ENCODE measurements around the gene NPAS4.

Gene NPAS4

DNA sequence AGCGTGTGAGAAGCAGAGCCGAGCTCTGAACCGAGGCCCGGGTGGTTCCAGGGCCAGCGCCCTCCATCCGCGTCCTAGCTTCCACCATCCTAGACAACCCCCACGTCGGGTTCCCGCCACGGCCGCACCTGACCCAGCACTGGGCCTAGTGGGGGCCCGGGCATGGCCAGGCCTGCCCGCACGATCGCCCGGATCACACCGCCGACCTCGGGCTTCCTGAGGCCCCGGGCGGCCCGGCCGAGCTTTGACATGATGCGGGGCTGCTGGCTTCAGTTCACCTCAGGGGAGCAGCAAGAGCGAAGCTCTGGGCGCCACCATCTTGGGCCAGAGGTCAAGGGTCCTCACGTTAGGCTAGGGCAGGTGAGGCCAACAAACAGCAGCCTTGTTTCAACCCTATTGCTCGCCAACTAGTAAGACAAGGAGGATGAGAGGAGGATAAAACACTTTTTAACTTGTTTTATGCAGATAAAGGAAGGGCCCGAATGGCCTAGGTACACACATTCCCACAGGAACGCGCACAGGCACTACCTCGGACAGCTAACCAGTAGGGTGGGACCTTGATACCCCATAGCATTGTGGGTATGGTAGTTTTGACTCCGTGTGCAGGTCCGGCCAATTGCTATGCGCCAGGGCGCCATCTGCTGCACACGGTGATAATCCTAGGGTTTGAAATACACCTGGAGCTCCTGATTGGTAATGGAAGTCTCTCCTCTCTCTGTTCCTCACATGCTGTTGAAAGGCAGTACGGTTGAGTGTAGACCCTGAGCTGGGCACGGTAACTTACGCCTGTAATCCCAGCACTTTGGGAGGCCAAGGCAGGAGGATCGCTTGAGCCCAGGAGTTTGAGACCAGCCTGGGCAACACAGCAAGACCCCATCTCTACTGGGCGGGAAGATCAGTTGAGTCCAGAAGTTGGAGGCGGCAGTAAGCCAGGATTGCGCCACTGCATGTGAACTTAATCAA is 17.9 kb downstream of the NPAS4 start, which contains the start of gene MRPL11 (continued):
- TF ChIP-seq ZNF843 (tag by site-specific recombination; IDR thresholded peaks at IDR 0.05) (no peak), ZNF391 (tag by site-specific recombination; IDR thresholded peaks at IDR 0.05; ENCODE audit: borderline replicate concordance, low read depth) (peak; percentile 23; the same call in 1 of the 2 replicates), ZNF76 (tag by site-specific recombination; IDR thresholded peaks at IDR 0.05; ENCODE audit: borderline replicate concordance, low read depth) (peak; percentile 95), ZNF777 (tag by site-specific recombination; IDR thresholded peaks at IDR 0.05; ENCODE audit: borderline replicate concordance) (peak; percentile 89; the same call in 1 of the 2 replicates), ZNF658 (tag by site-specific recombination; IDR thresholded peaks at IDR 0.05) (no peak), ZNF660 (tag by site-specific recombination; IDR thresholded peaks at IDR 0.05) (no peak), ZNF366 (tag by site-specific recombination; conservative IDR thresholded peaks at IDR 0.05) (no peak), ZNF24 (tag by site-specific recombination; IDR thresholded peaks at IDR 0.05) (peak; percentile 73; the same call in 1 of the 2 replicates), ZNF521 (tag by site-specific recombination; IDR thresholded peaks at IDR 0.05) (no peak), ZNF701 (tag by site-specific recombination; IDR thresholded peaks at IDR 0.05) (no peak), ZBTB21 (tag by site-specific recombination; IDR thresholded peaks at IDR 0.05) (0 out of 2 replicates have a peak, but pooled peaks have one; percentile 18), SP3 (tag by site-specific recombination; IDR thresholded peaks at IDR 0.05) (peak; percentile 74), ZBTB20 (tag by site-specific recombination; IDR thresholded peaks at IDR 0.05) (0 out of 2 replicates have a peak, but pooled peaks have one; percentile 51), KLF10 (tag by site-specific recombination; IDR thresholded peaks at IDR 0.05) (peak; percentile 61), SP7 (tag by site-specific recombination; IDR thresholded peaks at IDR 0.05) (peak; percentile 81), GLIS1 (tag by site-specific recombination; IDR thresholded peaks at IDR 0.05) (peak; percentile 40), ZNF791 (tag by site-specific recombination; IDR thresholded peaks at IDR 0.05) (no peak)
- TF ChIP-seq, protein P1, sequence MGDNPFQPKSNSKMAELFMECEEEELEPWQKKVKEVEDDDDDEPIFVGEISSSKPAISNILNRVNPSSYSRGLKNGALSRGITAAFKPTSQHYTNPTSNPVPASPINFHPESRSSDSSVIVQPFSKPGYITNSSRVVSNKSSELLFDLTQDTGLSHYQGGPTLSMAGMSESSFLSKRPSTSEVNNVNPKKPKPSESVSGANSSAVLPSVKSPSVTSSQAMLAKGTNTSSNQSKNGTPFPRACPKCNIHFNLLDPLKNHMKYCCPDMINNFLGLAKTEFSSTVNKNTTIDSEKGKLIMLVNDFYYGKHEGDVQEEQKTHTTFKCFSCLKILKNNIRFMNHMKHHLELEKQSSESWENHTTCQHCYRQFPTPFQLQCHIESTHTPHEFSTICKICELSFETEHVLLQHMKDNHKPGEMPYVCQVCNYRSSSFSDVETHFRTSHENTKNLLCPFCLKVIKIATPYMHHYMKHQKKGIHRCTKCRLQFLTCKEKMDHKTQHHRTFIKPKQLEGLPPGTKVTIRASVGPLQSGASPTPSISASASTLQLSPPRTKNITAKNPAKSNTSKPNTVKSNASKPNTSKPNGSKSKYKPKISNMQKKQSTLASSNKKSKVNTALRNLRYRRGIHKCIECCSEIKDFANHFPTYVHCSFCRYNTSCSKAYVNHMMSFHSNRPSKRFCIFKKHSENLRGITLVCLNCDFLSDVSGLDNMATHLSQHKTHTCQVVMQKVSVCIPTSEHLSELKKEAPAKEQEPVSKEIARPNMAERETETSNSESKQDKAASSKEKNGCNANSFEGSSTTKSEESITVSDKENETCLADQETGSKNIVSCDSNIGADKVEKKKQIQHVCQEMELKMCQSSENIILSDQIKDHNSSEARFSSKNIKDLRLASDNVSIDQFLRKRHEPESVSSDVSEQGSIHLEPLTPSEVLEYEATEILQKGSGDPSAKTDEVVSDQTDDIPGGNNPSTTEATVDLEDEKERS (tag by site-specific recombination; IDR thresholded peaks at IDR 0.05) = no peak
- TF ChIP-seq, protein P2, sequence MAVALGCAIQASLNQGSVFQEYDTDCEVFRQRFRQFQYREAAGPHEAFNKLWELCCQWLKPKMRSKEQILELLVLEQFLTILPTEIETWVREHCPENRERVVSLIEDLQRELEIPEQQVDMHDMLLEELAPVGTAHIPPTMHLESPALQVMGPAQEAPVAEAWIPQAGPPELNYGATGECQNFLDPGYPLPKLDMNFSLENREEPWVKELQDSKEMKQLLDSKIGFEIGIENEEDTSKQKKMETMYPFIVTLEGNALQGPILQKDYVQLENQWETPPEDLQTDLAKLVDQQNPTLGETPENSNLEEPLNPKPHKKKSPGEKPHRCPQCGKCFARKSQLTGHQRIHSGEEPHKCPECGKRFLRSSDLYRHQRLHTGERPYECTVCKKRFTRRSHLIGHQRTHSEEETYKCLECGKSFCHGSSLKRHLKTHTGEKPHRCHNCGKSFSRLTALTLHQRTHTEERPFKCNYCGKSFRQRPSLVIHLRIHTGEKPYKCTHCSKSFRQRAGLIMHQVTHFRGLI (tag by site-specific recombination; IDR thresholded peaks at IDR 0.05) = peak; percentile 48; the same call in 1 of the 2 replicates
- TF ChIP-seq, protein P3, sequence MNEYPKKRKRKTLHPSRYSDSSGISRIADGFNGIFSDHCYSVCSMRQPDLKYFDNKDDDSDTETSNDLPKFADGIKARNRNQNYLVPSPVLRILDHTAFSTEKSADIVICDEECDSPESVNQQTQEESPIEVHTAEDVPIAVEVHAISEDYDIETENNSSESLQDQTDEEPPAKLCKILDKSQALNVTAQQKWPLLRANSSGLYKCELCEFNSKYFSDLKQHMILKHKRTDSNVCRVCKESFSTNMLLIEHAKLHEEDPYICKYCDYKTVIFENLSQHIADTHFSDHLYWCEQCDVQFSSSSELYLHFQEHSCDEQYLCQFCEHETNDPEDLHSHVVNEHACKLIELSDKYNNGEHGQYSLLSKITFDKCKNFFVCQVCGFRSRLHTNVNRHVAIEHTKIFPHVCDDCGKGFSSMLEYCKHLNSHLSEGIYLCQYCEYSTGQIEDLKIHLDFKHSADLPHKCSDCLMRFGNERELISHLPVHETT (tag by site-specific recombination; IDR thresholded peaks at IDR 0.05) = peak; percentile 96
- TF ChIP-seq, protein P4, sequence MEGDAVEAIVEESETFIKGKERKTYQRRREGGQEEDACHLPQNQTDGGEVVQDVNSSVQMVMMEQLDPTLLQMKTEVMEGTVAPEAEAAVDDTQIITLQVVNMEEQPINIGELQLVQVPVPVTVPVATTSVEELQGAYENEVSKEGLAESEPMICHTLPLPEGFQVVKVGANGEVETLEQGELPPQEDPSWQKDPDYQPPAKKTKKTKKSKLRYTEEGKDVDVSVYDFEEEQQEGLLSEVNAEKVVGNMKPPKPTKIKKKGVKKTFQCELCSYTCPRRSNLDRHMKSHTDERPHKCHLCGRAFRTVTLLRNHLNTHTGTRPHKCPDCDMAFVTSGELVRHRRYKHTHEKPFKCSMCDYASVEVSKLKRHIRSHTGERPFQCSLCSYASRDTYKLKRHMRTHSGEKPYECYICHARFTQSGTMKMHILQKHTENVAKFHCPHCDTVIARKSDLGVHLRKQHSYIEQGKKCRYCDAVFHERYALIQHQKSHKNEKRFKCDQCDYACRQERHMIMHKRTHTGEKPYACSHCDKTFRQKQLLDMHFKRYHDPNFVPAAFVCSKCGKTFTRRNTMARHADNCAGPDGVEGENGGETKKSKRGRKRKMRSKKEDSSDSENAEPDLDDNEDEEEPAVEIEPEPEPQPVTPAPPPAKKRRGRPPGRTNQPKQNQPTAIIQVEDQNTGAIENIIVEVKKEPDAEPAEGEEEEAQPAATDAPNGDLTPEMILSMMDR (tag by site-specific recombination; IDR thresholded peaks at IDR 0.05) = peak; percentile 71
- TF ChIP-seq, protein P5, sequence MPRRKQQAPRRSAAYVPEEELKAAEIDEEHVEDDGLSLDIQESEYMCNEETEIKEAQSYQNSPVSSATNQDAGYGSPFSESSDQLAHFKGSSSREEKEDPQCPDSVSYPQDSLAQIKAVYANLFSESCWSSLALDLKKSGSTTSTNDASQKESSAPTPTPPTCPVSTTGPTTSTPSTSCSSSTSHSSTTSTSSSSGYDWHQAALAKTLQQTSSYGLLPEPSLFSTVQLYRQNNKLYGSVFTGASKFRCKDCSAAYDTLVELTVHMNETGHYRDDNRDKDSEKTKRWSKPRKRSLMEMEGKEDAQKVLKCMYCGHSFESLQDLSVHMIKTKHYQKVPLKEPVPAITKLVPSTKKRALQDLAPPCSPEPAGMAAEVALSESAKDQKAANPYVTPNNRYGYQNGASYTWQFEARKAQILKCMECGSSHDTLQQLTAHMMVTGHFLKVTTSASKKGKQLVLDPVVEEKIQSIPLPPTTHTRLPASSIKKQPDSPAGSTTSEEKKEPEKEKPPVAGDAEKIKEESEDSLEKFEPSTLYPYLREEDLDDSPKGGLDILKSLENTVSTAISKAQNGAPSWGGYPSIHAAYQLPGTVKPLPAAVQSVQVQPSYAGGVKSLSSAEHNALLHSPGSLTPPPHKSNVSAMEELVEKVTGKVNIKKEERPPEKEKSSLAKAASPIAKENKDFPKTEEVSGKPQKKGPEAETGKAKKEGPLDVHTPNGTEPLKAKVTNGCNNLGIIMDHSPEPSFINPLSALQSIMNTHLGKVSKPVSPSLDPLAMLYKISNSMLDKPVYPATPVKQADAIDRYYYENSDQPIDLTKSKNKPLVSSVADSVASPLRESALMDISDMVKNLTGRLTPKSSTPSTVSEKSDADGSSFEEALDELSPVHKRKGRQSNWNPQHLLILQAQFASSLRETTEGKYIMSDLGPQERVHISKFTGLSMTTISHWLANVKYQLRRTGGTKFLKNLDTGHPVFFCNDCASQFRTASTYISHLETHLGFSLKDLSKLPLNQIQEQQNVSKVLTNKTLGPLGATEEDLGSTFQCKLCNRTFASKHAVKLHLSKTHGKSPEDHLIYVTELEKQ (tag by site-specific recombination; IDR thresholded peaks at IDR 0.05; ENCODE audit: borderline replicate concordance) = 0 out of 2 replicates have a peak, but pooled peaks have one; percentile 14
- TF ChIP-seq, protein P6, sequence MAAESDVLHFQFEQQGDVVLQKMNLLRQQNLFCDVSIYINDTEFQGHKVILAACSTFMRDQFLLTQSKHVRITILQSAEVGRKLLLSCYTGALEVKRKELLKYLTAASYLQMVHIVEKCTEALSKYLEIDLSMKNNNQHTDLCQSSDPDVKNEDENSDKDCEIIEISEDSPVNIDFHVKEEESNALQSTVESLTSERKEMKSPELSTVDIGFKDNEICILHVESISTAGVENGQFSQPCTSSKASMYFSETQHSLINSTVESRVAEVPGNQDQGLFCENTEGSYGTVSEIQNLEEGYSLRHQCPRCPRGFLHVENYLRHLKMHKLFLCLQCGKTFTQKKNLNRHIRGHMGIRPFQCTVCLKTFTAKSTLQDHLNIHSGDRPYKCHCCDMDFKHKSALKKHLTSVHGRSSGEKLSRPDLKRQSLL (tag by site-specific recombination; IDR thresholded peaks at IDR 0.05) = no peak
- TF ChIP-seq, protein P7, sequence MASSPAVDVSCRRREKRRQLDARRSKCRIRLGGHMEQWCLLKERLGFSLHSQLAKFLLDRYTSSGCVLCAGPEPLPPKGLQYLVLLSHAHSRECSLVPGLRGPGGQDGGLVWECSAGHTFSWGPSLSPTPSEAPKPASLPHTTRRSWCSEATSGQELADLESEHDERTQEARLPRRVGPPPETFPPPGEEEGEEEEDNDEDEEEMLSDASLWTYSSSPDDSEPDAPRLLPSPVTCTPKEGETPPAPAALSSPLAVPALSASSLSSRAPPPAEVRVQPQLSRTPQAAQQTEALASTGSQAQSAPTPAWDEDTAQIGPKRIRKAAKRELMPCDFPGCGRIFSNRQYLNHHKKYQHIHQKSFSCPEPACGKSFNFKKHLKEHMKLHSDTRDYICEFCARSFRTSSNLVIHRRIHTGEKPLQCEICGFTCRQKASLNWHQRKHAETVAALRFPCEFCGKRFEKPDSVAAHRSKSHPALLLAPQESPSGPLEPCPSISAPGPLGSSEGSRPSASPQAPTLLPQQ (tag by site-specific recombination; IDR thresholded peaks at IDR 0.05) = peak; percentile 59; the same call in 1 of the 2 replicates
